Measurements from ENCODE around the gene FOXC1. TPM values are rescaled to one million over a fixed set of nuclear protein-coding genes. Genes with fewer than 3 reads are reported as not detected.
A peak's percentile ranks its signal among the peaks of the same experiment; 100 is the strongest.

The FOXC1 gene
- total RNA-seq, 1 donor from 2014 or later, result 7.1 TPM

GRCh38 chr6:1625794-1626435 is 16.2 kb downstream of the FOXC1 start:
- Histone ChIP-seq H3K36me3 (no peaks in the 10 kb centered on the region), H3K9me3 (replicated peaks) (no peaks in the 10 kb centered on the region), H3K4me1 (peaks cover 27% of the 10 kb centered on the region), H3K27ac (replicated peaks) (peak overlapping the region; percentile 84), H3K27me3 (ENCODE audit: low read depth) (peaks cover 97% of the 10 kb centered on the region), H3K4me3 (peak overlapping the region; percentile 77)
- no peak for DNase-seq
- TF ChIP-seq CTCF (IDR thresholded peaks at IDR 0.05; ENCODE audit: borderline replicate concordance), result no peak
- intact Hi-C loops (cut with micrococcal nuclease), result no loop called here

GRCh38 chr6:1626481-1626880 is 16.8 kb downstream of the FOXC1 start:
- Histone ChIP-seq H3K4me1 (peaks cover 27% of the 10 kb centered on the region), H3K27me3 (ENCODE audit: low read depth) (peaks cover 97% of the 10 kb centered on the region), H3K9me3 (replicated peaks) (no peaks in the 10 kb centered on the region), H3K36me3 (no peaks in the 10 kb centered on the region), H3K27ac (replicated peaks) (no peak overlapping the region), H3K4me3 (no peak overlapping the region)
- TF ChIP-seq CTCF (IDR thresholded peaks at IDR 0.05; ENCODE audit: borderline replicate concordance), result no peak
- DNase-seq, result no peak
- intact Hi-C loops (cut with micrococcal nuclease), result no loop called here

GRCh38 chr6:1627827-1628560 is 18.3 kb downstream of the FOXC1 start:
- no peaks in the 10 kb centered on the region for H3K9me3 ChIP-seq (replicated peaks)
- DNase-seq, result no peak
- no peak overlapping the region for H3K4me3 ChIP-seq
- no peaks in the 10 kb centered on the region for H3K36me3 ChIP-seq
- TF ChIP-seq CTCF (IDR thresholded peaks at IDR 0.05; ENCODE audit: borderline replicate concordance), result no peak
- H3K27ac ChIP-seq (replicated peaks), result no peak overlapping the region
- H3K4me1 ChIP-seq, result peaks cover 27% of the 10 kb centered on the region
- peaks cover 94% of the 10 kb centered on the region for H3K27me3 ChIP-seq (ENCODE audit: low read depth)
- intact Hi-C loops (cut with micrococcal nuclease), result no loop called here

GRCh38 chr6:1629316-1629715 is 19.6 kb downstream of the FOXC1 start:
- Histone ChIP-seq H3K27me3 (ENCODE audit: low read depth) (peaks cover 81% of the 10 kb centered on the region), H3K4me3 (no peak overlapping the region), H3K4me1 (peaks cover 29% of the 10 kb centered on the region), H3K9me3 (replicated peaks) (no peaks in the 10 kb centered on the region), H3K27ac (replicated peaks) (no peak overlapping the region), H3K36me3 (no peaks in the 10 kb centered on the region)
- no peak for TF ChIP-seq CTCF (IDR thresholded peaks at IDR 0.05; ENCODE audit: borderline replicate concordance)
- DNase-seq, result no peak
- intact Hi-C loops (cut with micrococcal nuclease), result no loop called here

- Histone ChIP-seq H3K27me3 (ENCODE audit: low read depth) (peaks cover 71% of the 10 kb centered on the region), H3K36me3 (no peaks in the 10 kb centered on the region)
Measured at GRCh38 chr6:1630212-1630770, 20.6 kb downstream of the FOXC1 start.

More at GRCh38 chr6:1630212-1630770, 20.6 kb downstream of the FOXC1 start:
- Histone ChIP-seq H3K4me1 (peaks cover 28% of the 10 kb centered on the region), H3K9me3 (replicated peaks) (no peaks in the 10 kb centered on the region), H3K27ac (replicated peaks) (no peak overlapping the region), H3K4me3 (no peak overlapping the region)
- no peak for TF ChIP-seq CTCF (IDR thresholded peaks at IDR 0.05; ENCODE audit: borderline replicate concordance)
- intact Hi-C loops (cut with micrococcal nuclease), result no loop called here
- DNase-seq, result no peak
